Cardiac fibroblast (primary cell): ENCODE measurements around the gene SCAI.

Source experiments
- DNase-seq, 2 donors: peaks; one replicate each; pipeline versions ENCODE4 v3.0.0 to v3.0.0-alpha.2; 2010; ENCODE audit warnings: low read depth in 2 of 2
- H3K4me3 ChIP-seq, 2 donors: replicated peaks in 1 of 2; 1 replicate in 1 of 2; 2 replicates in 1 of 2; pipeline ENCODE4 v1.5.1; 2011; ENCODE audit warnings: low read depth in 2 of 2, low read length in 2 of 2, mild to moderate bottlenecking in 2 of 2, moderate library complexity in 1 of 2
- CTCF ChIP-seq: IDR thresholded peaks from one replicate; pipeline ENCODE4 v1.5.1; 2011; ENCODE audit warnings: low read depth, mild to moderate bottlenecking, low read length, inconsistent platforms

The SCAI gene

GRCh38 chr9:124947727-124948391 lies 195.5 kb downstream of the SCAI start:
- TF ChIP-seq CTCF: no peak
- no peak overlapping the region for H3K4me3 ChIP-seq

GRCh38 chr9:124946167-124946566 lies 197.2 kb downstream of the SCAI start:
- H3K4me3 ChIP-seq: no peak overlapping the region
- DNase-seq: no peak
- no peak for TF ChIP-seq CTCF

More at GRCh38 chr9:124947727-124948391, 195.5 kb downstream of the SCAI start:
- no peak for DNase-seq

GRCh38 chr9:124941679-124942561 lies 201.4 kb downstream of the SCAI start:
- no peak for TF ChIP-seq CTCF
- peak; percentile 64 to 66 for DNase-seq
- H3K4me3 ChIP-seq: peak overlapping the region; percentile 65 to 83

- no peak for TF ChIP-seq CTCF
- DNase-seq: peak; percentile 94 to 96
- H3K4me3 ChIP-seq: peak within 1 kb of the TSS; percentile 83 to 95
These were observed 202.2 kb downstream of the SCAI start, which contains the start of gene GOLGA1 for GRCh38 chr9:124940894-124941678. Gene GOLGA1, minus strand, starts transcription at chr9:124941083. Its CDS starts 2,372 bp downstream, at chr9:124938711.

GRCh38 chr9:124940521-124940893 lies 202.8 kb downstream of the SCAI start:
- H3K4me3 ChIP-seq: peak overlapping the region; percentile 83 to 95
- peak in 1 of 2 donors; percentile 1 for DNase-seq
- TF ChIP-seq CTCF: no peak

GRCh38 chr9:124939944-124940343 lies 203.4 kb downstream of the SCAI start:
- no peak for DNase-seq
- peak overlapping the region; percentile 83 to 95 for H3K4me3 ChIP-seq
- TF ChIP-seq CTCF: no peak
